ENCODE data around the gene ACYP2. TPM values are rescaled to one million over a fixed set of nuclear protein-coding genes. Genes with fewer than 3 reads are reported as not detected.

The ACYP2 gene
- total and polyA plus RNA-seq, 12 donors: 36.9 to 101 (median 53.1) TPM

GRCh38 chr2:54256091-54256694 is 140.8 kb downstream of the ACYP2 start, which contains the start of gene TSPYL6:
TSPYL6 (minus strand) TSS chr2:54256229; CDS start chr2:54256151, 78 bp downstream.
- no peak within 1 kb of the TSS for H3K4me3 ChIP-seq
- WGBS, 4 donors: 97 to 98% (median 98%) methylated on average over 25 of the region's 25 CpGs
- no peak within 1 kb of the TSS for H3K27ac ChIP-seq
- no peak for TF ChIP-seq POLR2A (IDR thresholded peaks at IDR 0.05)
- TF ChIP-seq CTCF (IDR thresholded peaks at IDR 0.05): no peak
- no peaks in the 10 kb centered on the region for H3K4me1 ChIP-seq (replicated peaks in 1 of 2)
- no peaks in the 10 kb centered on the region for H3K27me3 ChIP-seq
- no peak for DNase-seq
- no peaks in the 10 kb centered on the region for H3K36me3 ChIP-seq (replicated peaks in 1 of 2)
- no peaks in the 10 kb centered on the region for H3K9me3 ChIP-seq (replicated peaks in 1 of 3)
- intact Hi-C loops (cut with DNase I): no loop called here

- Histone ChIP-seq H3K4me3 (no peak overlapping the region), H3K9me3 (replicated peaks in 1 of 3) (no peaks in the 10 kb centered on the region), H3K27ac (no peak overlapping the region), H3K36me3 (replicated peaks in 1 of 2) (no peaks in the 10 kb centered on the region), H3K4me1 (replicated peaks in 1 of 2) (no peaks in the 10 kb centered on the region), H3K27me3 (no peaks in the 10 kb centered on the region)
- no peak for DNase-seq
- 83 to 88% (median 84%) methylated on average over 2 of the region's 2 CpGs for WGBS, 4 donors
- intact Hi-C loops (cut with DNase I): no loop called here
- TF ChIP-seq CTCF (IDR thresholded peaks at IDR 0.05) (no peak), POLR2A (IDR thresholded peaks at IDR 0.05) (no peak)
These were observed 142.8 kb downstream of the ACYP2 start for GRCh38 chr2:54258166-54258565.

GRCh38 chr2:54259413-54260240 is 144.2 kb downstream of the ACYP2 start:
- no peak for DNase-seq
- Histone ChIP-seq H3K36me3 (replicated peaks in 1 of 2) (no peaks in the 10 kb centered on the region), H3K4me3 (no peak overlapping the region), H3K9me3 (replicated peaks in 1 of 3) (no peaks in the 10 kb centered on the region), H3K4me1 (replicated peaks in 1 of 2) (no peaks in the 10 kb centered on the region), H3K27ac (no peak overlapping the region), H3K27me3 (no peaks in the 10 kb centered on the region)
- WGBS, 4 donors: 92 to 95% (median 94%) methylated on average over 6 of the region's 6 CpGs
- intact Hi-C loops (cut with DNase I): no loop called here
- TF ChIP-seq POLR2A (IDR thresholded peaks at IDR 0.05) (no peak), CTCF (IDR thresholded peaks at IDR 0.05) (no peak)

GRCh38 chr2:54260241-54260595 is 144.8 kb downstream of the ACYP2 start:
- H3K36me3 ChIP-seq (replicated peaks in 1 of 2): no peaks in the 10 kb centered on the region
- intact Hi-C loops (cut with DNase I): no loop called here
- H3K4me1 ChIP-seq (replicated peaks in 1 of 2): no peaks in the 10 kb centered on the region
- H3K9me3 ChIP-seq (replicated peaks in 1 of 3): no peaks in the 10 kb centered on the region
- H3K4me3 ChIP-seq: no peak overlapping the region
- no peaks in the 10 kb centered on the region for H3K27me3 ChIP-seq
- no peak overlapping the region for H3K27ac ChIP-seq
- no peak for TF ChIP-seq POLR2A (IDR thresholded peaks at IDR 0.05)
- no peak for TF ChIP-seq CTCF (IDR thresholded peaks at IDR 0.05)
- no peak for DNase-seq
- WGBS, 4 donors: 97 to 100% (median 98%) methylated on average over 2 of the region's 2 CpGs
